ENCODE data around the gene ZFAND3. TPM values are rescaled to one million over a fixed set of nuclear protein-coding genes. Genes with fewer than 3 reads are reported as not detected.

Gene ZFAND3
- total RNA-seq, 1 donor from 2014 or later, result 81.8 TPM

DNA sequence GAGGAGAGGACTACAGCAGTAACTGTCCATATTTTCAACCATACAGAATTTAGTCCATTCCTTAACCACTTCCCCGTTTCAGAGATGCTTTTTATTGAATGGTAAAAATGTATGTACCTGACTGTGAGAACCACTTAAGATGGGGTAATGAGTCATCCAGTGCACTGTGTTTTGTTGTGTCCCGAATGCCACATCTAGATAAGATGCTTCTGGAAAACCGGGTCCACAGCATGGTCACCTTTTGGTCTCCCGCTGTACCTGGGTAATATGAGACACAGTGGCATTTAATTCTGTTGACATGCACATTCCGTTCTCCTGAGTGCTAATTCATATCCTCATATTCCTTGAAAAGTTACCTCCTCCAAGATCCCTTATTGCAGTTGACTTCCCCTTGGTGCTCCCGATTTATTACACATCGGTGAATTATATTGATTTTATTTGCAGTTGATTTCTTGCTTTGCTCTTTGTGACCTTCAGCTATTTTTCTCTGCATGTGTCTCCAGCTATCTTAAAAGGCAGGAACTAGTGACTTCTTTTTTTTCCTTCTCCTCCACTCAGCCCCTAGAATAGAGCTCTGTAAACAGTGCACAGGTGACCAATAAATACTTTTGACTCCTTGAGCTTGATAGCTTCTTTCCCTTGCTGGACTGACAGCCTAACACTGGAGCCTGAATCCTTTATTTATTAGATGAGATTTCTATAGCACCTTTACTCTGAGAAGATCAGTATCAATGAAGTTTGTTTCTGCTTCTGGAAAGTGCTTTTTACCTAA lies 314.6 kb downstream of the ZFAND3 start:
- H3K4me1 ChIP-seq, result peaks cover 38% of the 10 kb centered on the region
- H3K9me3 ChIP-seq (replicated peaks), result no peaks in the 10 kb centered on the region
- TF ChIP-seq, protein P1, sequence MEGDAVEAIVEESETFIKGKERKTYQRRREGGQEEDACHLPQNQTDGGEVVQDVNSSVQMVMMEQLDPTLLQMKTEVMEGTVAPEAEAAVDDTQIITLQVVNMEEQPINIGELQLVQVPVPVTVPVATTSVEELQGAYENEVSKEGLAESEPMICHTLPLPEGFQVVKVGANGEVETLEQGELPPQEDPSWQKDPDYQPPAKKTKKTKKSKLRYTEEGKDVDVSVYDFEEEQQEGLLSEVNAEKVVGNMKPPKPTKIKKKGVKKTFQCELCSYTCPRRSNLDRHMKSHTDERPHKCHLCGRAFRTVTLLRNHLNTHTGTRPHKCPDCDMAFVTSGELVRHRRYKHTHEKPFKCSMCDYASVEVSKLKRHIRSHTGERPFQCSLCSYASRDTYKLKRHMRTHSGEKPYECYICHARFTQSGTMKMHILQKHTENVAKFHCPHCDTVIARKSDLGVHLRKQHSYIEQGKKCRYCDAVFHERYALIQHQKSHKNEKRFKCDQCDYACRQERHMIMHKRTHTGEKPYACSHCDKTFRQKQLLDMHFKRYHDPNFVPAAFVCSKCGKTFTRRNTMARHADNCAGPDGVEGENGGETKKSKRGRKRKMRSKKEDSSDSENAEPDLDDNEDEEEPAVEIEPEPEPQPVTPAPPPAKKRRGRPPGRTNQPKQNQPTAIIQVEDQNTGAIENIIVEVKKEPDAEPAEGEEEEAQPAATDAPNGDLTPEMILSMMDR (IDR thresholded peaks at IDR 0.05; ENCODE audit: borderline replicate concordance), result no peak
- no peak overlapping the region for H3K4me3 ChIP-seq
- H3K27ac ChIP-seq (replicated peaks), result peak overlapping the region; percentile 60
- no peak for DNase-seq
- H3K27me3 ChIP-seq (ENCODE audit: low read depth), result no peaks in the 10 kb centered on the region
- intact Hi-C loops (cut with micrococcal nuclease), result no loop called here
- H3K36me3 ChIP-seq, result no peaks in the 10 kb centered on the region

DNA sequence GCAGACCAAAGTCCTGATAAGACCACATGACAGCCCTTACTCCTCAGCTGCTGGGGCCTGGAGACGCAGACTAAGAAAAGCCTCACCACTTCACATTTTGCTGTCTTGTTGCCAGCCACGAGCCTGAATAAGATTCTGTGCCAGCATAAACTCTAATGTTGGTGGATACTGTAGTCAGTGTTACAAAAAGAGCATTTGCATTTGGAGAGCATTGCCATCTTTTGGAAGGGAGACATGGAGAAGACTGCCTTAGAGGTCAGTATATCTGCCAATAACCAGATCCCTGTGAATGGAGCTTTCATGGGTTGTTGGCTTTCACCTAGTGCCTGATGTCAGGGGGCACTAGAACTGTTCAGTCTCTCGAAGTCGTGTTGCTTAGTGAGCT lies 315.2 kb downstream of the ZFAND3 start:
- DNase-seq, result no peak
- H3K27ac ChIP-seq (replicated peaks), result peak overlapping the region; percentile 60
- H3K36me3 ChIP-seq, result no peaks in the 10 kb centered on the region
- H3K4me3 ChIP-seq, result no peak overlapping the region
- H3K4me1 ChIP-seq, result peaks cover 38% of the 10 kb centered on the region
- TF ChIP-seq, protein P1 (IDR thresholded peaks at IDR 0.05; ENCODE audit: borderline replicate concordance), result no peak
- H3K27me3 ChIP-seq (ENCODE audit: low read depth), result no peaks in the 10 kb centered on the region
- intact Hi-C loops (cut with micrococcal nuclease), result no loop called here
- no peaks in the 10 kb centered on the region for H3K9me3 ChIP-seq (replicated peaks)

DNA sequence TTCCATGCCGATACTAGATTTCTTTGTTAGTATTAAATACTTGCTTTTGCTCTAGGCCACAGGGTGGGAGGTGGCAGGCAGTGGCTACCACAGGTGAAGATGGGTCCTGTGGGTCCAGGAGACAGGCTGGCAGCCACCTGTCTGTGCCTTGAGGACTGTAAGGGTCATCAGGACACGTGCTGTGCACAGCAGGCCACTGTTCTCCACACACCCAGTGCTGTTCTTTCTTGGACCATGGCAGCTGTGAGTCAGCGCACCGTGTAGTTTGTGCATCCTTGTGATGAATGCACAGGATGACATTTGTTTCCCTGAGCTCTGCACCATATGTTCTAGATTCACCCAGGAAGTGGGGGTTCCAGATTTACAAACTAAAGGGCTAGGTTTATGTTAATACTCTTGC lies 317.0 kb downstream of the ZFAND3 start:
- no peak overlapping the region for H3K27ac ChIP-seq (replicated peaks)
- H3K36me3 ChIP-seq, result no peaks in the 10 kb centered on the region
- no peak overlapping the region for H3K4me3 ChIP-seq
- TF ChIP-seq, protein P1 (IDR thresholded peaks at IDR 0.05; ENCODE audit: borderline replicate concordance), result no peak
- H3K9me3 ChIP-seq (replicated peaks), result no peaks in the 10 kb centered on the region
- intact Hi-C loops (cut with micrococcal nuclease), result no loop called here
- no peak for DNase-seq
- peaks cover 34% of the 10 kb centered on the region for H3K4me1 ChIP-seq
- H3K27me3 ChIP-seq (ENCODE audit: low read depth), result no peaks in the 10 kb centered on the region

DNA sequence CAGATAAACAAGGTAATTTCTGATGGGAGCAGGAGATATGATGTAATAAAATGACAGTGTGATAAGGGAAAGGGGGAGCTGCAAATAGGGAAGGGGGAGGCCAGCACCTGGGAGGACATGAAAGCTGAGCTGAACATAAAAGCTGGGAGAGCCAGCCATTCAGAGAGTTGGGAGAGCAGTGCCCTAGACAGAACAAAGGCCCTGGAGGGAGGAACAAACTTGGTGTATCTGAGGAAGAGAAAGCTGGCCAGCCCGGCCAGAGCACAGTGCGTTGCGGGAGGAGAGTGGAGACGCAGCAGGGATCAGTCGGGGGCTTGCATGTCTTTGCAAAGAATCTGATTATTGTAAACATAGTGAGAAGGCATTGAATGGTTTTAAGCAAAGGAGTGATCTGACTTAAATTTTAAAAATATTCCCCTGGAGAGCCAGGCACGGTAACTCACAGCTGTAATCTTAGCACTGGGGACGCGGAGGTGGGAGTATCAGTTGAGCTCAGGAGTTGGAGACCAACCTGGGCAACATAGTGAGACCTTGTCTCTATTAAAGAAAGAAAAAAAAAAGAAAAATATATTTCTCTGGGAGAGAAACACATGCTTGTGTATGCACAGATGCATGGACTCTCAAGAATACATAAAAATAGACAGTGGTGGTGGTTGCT lies 318.2 kb downstream of the ZFAND3 start:
- H3K9me3 ChIP-seq (replicated peaks), result no peaks in the 10 kb centered on the region
- H3K4me3 ChIP-seq, result no peak overlapping the region
- DNase-seq, result no peak
- TF ChIP-seq, protein P1 (IDR thresholded peaks at IDR 0.05; ENCODE audit: borderline replicate concordance), result no peak
- H3K36me3 ChIP-seq, result no peaks in the 10 kb centered on the region
- no peak overlapping the region for H3K27ac ChIP-seq (replicated peaks)
- H3K4me1 ChIP-seq, result peaks cover 30% of the 10 kb centered on the region
- intact Hi-C loops (cut with micrococcal nuclease), result no loop called here
- H3K27me3 ChIP-seq (ENCODE audit: low read depth), result no peaks in the 10 kb centered on the region

DNA sequence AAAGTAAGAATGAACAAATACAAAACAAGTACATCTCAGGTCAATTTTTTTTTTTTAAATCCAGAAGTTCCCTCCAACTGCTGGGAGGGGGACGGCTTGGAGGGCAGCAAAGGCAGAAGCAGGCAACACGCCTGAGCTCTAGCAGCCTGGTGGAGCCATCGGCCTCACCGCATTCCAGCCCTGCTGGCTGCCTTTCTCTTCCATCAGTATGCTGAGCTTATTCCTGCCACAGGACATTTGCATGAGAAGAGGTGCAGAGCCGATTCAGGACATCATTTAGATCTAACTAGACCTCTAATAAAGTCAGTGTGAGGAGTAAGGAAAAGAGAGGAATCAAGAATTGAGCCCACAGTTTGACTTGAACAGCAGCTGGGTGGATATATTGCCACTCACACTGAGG lies 318.8 kb downstream of the ZFAND3 start:
- no peaks in the 10 kb centered on the region for H3K9me3 ChIP-seq (replicated peaks)
- H3K36me3 ChIP-seq, result no peaks in the 10 kb centered on the region
- TF ChIP-seq, protein P1 (IDR thresholded peaks at IDR 0.05; ENCODE audit: borderline replicate concordance), result no peak
- intact Hi-C loops (cut with micrococcal nuclease), result no loop called here
- H3K4me3 ChIP-seq, result no peak overlapping the region
- peaks cover 35% of the 10 kb centered on the region for H3K4me1 ChIP-seq
- DNase-seq, result no peak
- H3K27ac ChIP-seq (replicated peaks), result no peak overlapping the region
- H3K27me3 ChIP-seq (ENCODE audit: low read depth), result no peaks in the 10 kb centered on the region
